Vagina (tissue), 2 donors: ENCODE measurements around the gene MRPL55. TPM values are rescaled to one million over a fixed set of nuclear protein-coding genes. Genes with fewer than 3 reads are reported as not detected.

ENCODE experiments used
- DNase-seq, 2 donors: peaks; one replicate each; pipeline ENCODE4 v3.0.0-alpha.2; 2017; ENCODE audit errors: extremely low spot score in 2 of 2
- H3K27ac ChIP-seq: fragments of 200-600 bp; sonication (generic); one replicate; pipeline ENCODE4 v1.5.1; 2019
- H3K27me3 ChIP-seq: fragments of 200-600 bp; sonication (generic); one replicate; pipeline ENCODE4 v1.5.1; 2019
- H3K36me3 ChIP-seq, 2 donors: fragments of 200-600 bp; sonication (generic); one replicate each; pipeline ENCODE4 v1.5.1; 2017 to 2019
- H3K4me1 ChIP-seq: fragments of 200-600 bp; sonication (generic); one replicate; pipeline ENCODE4 v1.5.1; 2019
- H3K4me3 ChIP-seq, 2 donors: fragments of 200-600 bp; sonication (generic); 1 replicate in 1 of 2; 2 replicates in 1 of 2; pipeline ENCODE4 v1.5.1; 2016 to 2019
- H3K9me3 ChIP-seq: fragments of 200-600 bp; sonication (generic); one replicate; pipeline ENCODE4 v1.5.1; 2019
- POLR2A ChIP-seq, 2 donors: fragments of 450-650 bp; IDR thresholded peaks; one replicate each; pipeline ENCODE4 v1.6.1; 2017; ENCODE audit warnings: antibody characterized with exemption in 2 of 2, mild to moderate bottlenecking in 2 of 2, moderate library complexity in 2 of 2
- POLR2AphosphoS5 ChIP-seq, 2 donors: sonication (generic); formaldehyde crosslinking; IDR thresholded peaks; one replicate each; pipeline ENCODE4 v1.9.0; 2017; ENCODE audit warnings: antibody characterized with exemption in 2 of 2, mild to moderate bottlenecking in 2 of 2, low read depth in 1 of 2; ENCODE audit not compliant: insufficient read depth in 1 of 2
- intact Hi-C: fragments of 100-400 bp; cut with DNase I; formaldehyde crosslinking; loops from one replicate; pipeline ENCODE4 v1.15.1; 2023
- total RNA-seq: library from RNA; depleted of rRNA; stranded (reverse); fragments of >200 nt; gene quantifications from one replicate; pipeline ENCODE4 v1.2.3, GENCODE V29; 2016
- TF ChIP-seq, protein P1 (sequence below), 3 experiments: fragments of 450-650 bp in 2 of 3; fragments of 200-600 bp in 1 of 3; sonication (generic) in 1 of 3; IDR thresholded peaks; one replicate each; pipeline ENCODE4 v1.5.1; 2017 to 2019; ENCODE audit warnings: antibody characterized with exemption in 3 of 3, mild to moderate bottlenecking in 2 of 3, moderate library complexity in 2 of 3

The MRPL55 gene
- total RNA-seq, 1 donor from 2014 or later, result 73.7 TPM

DNA sequence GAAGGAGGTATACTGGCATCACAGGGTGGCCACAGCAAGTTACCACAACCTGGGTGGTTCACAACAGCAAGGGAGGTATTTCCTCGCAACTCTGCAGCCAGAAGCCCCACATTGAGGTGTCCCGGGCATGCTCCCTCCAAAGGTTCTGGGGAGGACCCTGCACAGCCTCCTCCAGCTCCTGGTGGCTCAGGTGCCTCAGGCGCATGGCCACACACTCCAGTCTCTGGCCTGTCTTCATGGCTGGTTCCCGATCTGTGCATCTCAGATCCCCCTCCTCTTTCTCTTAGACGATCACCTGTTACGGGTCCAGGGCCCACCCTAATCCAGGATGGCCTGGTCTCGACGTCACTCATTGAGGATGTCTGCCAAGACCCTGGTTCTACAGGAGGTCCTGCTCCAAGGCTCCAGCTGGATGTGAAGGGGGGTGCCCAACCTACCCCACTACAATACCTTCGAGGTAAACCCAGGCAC lies 33.3 kb downstream of the MRPL55 start:
- H3K9me3 ChIP-seq, result no peaks in the 10 kb centered on the region
- DNase-seq, result no peak
- H3K27ac ChIP-seq, result no peak overlapping the region
- no peaks in the 10 kb centered on the region for H3K27me3 ChIP-seq
- H3K4me1 ChIP-seq, result peaks cover 10% of the 10 kb centered on the region
- TF ChIP-seq POLR2AphosphoS5 (IDR thresholded peaks at IDR 0.05; ENCODE audit: insufficient read depth in 1 of 2, low read depth in 1 of 2) (no peak), POLR2A (IDR thresholded peaks at IDR 0.05) (no peak)
- TF ChIP-seq, protein P1, sequence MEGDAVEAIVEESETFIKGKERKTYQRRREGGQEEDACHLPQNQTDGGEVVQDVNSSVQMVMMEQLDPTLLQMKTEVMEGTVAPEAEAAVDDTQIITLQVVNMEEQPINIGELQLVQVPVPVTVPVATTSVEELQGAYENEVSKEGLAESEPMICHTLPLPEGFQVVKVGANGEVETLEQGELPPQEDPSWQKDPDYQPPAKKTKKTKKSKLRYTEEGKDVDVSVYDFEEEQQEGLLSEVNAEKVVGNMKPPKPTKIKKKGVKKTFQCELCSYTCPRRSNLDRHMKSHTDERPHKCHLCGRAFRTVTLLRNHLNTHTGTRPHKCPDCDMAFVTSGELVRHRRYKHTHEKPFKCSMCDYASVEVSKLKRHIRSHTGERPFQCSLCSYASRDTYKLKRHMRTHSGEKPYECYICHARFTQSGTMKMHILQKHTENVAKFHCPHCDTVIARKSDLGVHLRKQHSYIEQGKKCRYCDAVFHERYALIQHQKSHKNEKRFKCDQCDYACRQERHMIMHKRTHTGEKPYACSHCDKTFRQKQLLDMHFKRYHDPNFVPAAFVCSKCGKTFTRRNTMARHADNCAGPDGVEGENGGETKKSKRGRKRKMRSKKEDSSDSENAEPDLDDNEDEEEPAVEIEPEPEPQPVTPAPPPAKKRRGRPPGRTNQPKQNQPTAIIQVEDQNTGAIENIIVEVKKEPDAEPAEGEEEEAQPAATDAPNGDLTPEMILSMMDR (IDR thresholded peaks at IDR 0.05), result no peak
- no peak overlapping the region for H3K4me3 ChIP-seq
- intact Hi-C loops, result no loop called here
- H3K36me3 ChIP-seq, result no peaks in the 10 kb centered on the region

DNA sequence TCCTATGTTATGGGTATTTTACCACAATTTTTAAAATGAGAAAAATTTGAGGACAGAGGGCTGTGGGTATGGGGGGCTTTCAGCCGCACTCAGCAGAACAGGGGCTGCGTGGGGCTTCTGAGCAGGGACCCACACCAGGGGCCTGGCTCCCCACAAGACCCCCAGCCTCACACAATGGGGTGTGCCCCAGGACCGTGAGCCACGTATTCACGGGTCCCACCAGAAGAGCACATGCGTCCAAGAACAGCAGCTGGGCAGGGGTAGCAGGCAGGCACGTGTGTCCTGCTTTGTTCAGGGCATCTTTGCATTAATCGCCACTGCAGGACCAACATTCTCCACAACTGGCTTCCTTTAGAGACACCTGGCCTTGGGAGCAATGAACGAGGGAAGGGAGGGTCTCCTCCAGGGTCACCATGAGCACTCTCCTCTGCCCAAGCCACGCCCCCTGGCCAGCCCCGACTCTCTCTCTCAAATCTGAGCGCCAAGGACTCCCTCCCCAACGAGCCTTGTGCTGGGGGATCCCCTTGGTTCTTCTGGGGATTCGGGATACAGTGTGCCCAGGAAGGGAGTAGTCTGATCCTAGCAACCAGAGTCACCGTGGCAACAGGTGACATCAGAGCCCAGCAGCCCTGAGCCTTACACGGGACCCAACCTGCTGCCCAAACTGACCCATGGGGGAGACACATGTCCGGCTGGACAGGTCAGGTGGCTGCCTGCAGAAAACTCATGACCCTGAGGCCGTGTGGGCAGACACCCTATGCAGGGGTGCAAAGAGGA lies 34.0 kb downstream of the MRPL55 start:
- no peaks in the 10 kb centered on the region for H3K27me3 ChIP-seq
- TF ChIP-seq, protein P1 (IDR thresholded peaks at IDR 0.05), result no peak
- no peak for TF ChIP-seq POLR2A (IDR thresholded peaks at IDR 0.05)
- TF ChIP-seq POLR2AphosphoS5 (IDR thresholded peaks at IDR 0.05; ENCODE audit: insufficient read depth in 1 of 2, low read depth in 1 of 2), result no peak
- no peak overlapping the region for H3K27ac ChIP-seq
- H3K4me1 ChIP-seq, result peaks cover 3% of the 10 kb centered on the region
- no peak overlapping the region for H3K4me3 ChIP-seq
- intact Hi-C loops, result no loop called here
- no peaks in the 10 kb centered on the region for H3K36me3 ChIP-seq
- no peak for DNase-seq
- no peaks in the 10 kb centered on the region for H3K9me3 ChIP-seq

DNA sequence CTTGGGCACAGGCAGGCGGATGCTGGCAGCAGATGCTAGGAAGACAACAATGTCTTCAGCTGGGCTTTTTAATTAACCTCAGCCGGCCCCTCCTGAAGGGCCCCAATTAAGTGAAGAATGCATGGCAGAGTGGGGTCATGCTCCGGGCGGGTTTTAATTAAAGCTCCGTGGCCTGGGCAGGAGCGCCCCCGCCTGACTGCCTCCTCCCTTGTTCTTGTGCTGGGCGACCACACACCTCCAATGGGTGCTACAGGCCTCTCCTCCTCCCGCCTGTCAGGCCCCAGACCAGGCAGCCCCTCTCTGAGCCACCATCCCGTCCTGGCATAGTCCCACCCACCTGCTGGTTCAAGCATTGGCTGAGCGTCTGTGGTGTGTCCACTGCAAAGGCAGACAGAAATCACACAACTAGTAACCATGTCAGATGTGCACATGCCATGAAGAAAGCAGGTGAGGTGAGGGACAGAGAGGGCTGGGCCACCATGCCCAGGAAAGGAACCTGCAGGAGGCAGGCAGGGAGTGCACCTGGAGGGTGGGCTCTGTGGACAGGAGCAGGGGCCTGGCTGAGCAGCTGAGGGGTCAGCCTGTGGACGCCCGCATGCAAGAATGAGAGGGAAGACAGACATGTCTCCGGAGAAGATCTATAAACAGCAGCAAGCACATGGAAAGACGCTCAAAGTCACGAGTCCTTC lies 35.1 kb downstream of the MRPL55 start:
- H3K27me3 ChIP-seq, result no peaks in the 10 kb centered on the region
- no peaks in the 10 kb centered on the region for H3K4me1 ChIP-seq
- H3K27ac ChIP-seq, result no peak overlapping the region
- intact Hi-C loops, result no loop called here
- H3K36me3 ChIP-seq, result no peaks in the 10 kb centered on the region
- no peak overlapping the region for H3K4me3 ChIP-seq
- TF ChIP-seq POLR2AphosphoS5 (IDR thresholded peaks at IDR 0.05; ENCODE audit: insufficient read depth in 1 of 2, low read depth in 1 of 2) (no peak), POLR2A (IDR thresholded peaks at IDR 0.05) (no peak)
- TF ChIP-seq, protein P1 (IDR thresholded peaks at IDR 0.05), result no peak
- no peaks in the 10 kb centered on the region for H3K9me3 ChIP-seq
- no peak for DNase-seq

DNA sequence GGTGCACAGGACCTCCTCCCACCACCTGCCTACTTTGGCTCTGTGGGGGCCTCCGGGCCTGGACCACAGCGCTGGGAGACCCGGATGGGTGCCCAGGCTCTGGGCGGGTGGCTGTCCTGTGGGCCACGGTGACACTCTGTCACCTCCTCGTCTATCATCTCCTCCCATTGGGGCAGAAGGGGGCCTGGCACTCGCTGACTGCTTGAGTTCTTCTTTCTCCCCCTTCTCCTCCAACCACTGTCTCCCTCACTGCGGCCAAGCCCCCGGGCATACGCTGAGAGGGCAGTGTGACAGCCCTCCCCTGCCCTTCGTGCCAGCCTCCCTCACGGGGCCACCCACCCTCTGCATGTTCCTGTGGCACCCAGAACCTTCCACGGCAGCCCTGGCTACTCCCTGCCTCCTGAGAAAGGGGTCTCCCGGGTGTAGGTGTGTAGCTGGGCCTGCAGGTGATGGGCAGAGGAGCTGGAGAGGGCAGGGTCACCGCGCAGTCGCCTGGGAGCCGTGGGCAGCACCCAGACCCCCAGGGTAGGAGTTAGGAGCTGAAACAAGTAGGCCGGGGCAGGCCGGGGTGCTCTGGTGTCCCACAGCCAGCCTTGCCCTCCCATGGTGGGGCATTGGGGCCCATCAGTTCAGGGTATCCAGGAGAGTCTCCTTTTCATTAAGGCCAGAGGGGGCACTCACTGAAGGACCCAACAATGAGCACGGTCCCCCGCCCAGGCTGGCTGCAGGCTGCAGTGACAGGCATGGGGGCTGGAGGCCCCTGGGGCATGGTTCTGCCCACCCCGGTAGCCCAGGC lies 35.8 kb downstream of the MRPL55 start:
- no peaks in the 10 kb centered on the region for H3K27me3 ChIP-seq
- TF ChIP-seq, protein P1 (IDR thresholded peaks at IDR 0.05), result no peak
- TF ChIP-seq POLR2AphosphoS5 (IDR thresholded peaks at IDR 0.05; ENCODE audit: insufficient read depth in 1 of 2, low read depth in 1 of 2) (no peak), POLR2A (IDR thresholded peaks at IDR 0.05) (no peak)
- DNase-seq, result no peak
- no peak overlapping the region for H3K4me3 ChIP-seq
- no peaks in the 10 kb centered on the region for H3K36me3 ChIP-seq
- no peaks in the 10 kb centered on the region for H3K4me1 ChIP-seq
- H3K27ac ChIP-seq, result no peak overlapping the region
- H3K9me3 ChIP-seq, result no peaks in the 10 kb centered on the region
- intact Hi-C loops, result no loop called here
